NB4 (cell line): ENCODE results near the gene MYORG.

ENCODE experiments used
- DNase-seq: peaks from one replicate; pipeline ENCODE4 v3.0.0; 2010; ENCODE audit warnings: low read depth
- H3K4me3 ChIP-seq: one replicate; pipeline ENCODE4 v1.5.1; 2011; ENCODE audit warnings: mild to moderate bottlenecking, low read depth, low read length, moderate library complexity
- CTCF ChIP-seq: IDR thresholded peaks from one replicate; pipeline ENCODE4 v1.5.1; 2012; ENCODE audit warnings: low read depth, low read length
- MYC ChIP-seq: IDR thresholded peaks from 2 replicates; pipeline ENCODE4 v1.6.1; 2011; ENCODE audit warnings: low read depth, low read length
- POLR2A ChIP-seq: IDR thresholded peaks from 2 replicates; pipeline ENCODE4 v1.6.1; 2011; ENCODE audit warnings: mild to moderate bottlenecking; ENCODE audit not compliant: insufficient read length; ENCODE audit errors: extremely low read depth
- TF ChIP-seq, protein P1 (sequence below): IDR thresholded peaks from 2 replicates; pipeline ENCODE4 v1.6.1; 2011; ENCODE audit warnings: low read depth, low read length

The MYORG gene

GRCh38 chr9:34373749-34374148, 2.9 kb downstream of the MYORG start:
- no peak for DNase-seq
- no peak overlapping the region for H3K4me3 ChIP-seq
- TF ChIP-seq, protein P1, sequence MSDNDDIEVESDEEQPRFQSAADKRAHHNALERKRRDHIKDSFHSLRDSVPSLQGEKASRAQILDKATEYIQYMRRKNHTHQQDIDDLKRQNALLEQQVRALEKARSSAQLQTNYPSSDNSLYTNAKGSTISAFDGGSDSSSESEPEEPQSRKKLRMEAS, result no peak
- no peak for TF ChIP-seq MYC
- TF ChIP-seq CTCF, result no peak
- no peak for TF ChIP-seq POLR2A

DNA sequence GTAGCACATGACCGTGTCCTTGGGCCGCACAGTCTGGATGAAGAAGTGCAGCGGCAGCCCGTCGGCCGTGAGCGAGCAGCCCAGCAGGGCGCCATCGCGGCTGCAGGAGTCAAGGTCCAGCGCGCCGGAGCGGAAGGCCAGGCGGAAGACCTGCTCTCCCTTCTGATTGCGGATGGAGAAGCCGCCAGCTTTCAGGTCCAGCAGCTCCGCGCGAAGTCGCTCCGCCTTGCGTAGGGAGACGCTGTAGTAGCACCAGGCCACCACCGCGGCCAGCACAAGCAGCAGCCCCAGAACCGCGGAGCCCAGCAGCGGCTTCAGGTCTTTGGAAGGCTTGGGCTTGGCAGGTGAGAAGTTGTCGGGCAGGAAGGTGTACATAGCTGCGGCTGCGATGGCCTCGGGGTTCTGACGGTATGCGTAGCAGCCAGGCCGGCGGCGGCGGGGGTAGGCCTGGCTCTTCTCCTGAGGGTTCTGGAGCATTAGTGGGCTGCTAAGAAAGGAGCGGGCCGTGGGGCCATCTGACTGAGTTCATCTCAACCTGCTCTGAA, 4.2 kb downstream of the MYORG start:
- no peak for DNase-seq
- no peak overlapping the region for H3K4me3 ChIP-seq
- TF ChIP-seq MYC (no peak), CTCF (no peak), POLR2A (no peak)
- TF ChIP-seq, protein P1, result no peak

DNA sequence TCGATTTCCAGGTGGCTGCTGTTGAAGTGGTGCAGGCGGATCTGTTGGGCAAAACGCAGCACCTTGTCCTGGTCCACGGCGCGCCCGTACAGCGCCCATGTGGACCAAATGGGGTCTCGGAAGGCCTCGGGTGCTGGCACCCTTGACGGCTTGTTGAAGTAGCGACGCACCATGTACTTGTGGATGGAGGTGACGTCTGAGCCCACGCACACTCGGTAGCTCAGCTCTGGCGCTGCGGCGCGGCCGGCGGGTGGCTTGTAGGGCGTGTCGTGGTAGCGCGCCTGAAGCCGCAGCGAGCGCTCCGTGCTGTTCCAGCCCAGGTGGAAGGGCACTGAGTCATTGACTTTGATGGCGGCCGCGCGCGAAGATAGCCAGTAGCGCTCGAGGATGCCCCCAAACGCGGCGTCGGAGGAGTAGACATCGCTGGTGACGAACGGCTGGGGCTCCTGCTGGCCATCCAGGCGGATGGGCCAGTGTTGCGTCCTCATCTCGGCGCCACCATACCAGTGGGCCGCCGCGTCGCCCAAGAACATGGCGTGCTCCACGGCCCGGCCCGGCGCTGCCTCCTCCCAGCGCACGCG, 4.7 kb downstream of the MYORG start:
- DNase-seq, result no peak
- no peak overlapping the region for H3K4me3 ChIP-seq
- no peak for TF ChIP-seq POLR2A
- no peak for TF ChIP-seq MYC
- TF ChIP-seq CTCF, result no peak
- TF ChIP-seq, protein P1, result no peak

GRCh38 chr9:34370970-34371880, 5.5 kb downstream of the MYORG start:
- DNase-seq, result no peak
- H3K4me3 ChIP-seq, result no peak overlapping the region
- TF ChIP-seq MYC (no peak), CTCF (no peak), POLR2A (no peak)
- TF ChIP-seq, protein P1, result no peak

DNA sequence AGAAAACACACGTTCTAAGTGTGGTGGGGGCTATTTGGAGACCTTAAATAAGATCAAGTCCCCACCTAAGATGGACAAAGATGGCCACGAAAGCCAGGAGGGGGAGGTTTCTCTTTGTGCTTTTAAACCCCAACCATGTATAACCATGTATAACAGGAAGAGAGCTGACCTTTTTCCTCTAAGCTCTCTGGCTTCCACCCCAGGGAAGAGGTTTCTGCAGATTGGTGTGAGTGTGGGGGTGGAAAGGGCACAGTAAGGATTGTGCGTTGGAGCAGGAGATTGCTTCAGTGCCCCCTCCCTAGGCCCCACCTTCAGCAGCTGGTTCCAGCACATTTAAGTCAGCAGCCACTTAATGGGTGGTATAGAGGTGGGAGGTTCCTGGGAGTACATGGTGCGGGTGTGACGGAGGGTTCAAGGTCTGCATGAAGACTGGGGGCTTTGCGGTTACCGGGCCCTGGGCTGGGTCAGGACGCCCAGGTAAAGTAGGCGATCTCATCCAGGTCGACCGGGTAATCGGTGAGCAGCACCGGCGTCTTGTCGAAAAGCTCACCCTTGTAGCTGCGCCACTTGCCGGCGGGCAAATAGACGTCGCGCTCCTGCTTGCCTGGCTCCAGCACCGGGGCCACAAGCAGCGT, 6.2 kb downstream of the MYORG start:
- TF ChIP-seq, protein P1, result no peak
- TF ChIP-seq CTCF, result no peak
- TF ChIP-seq MYC, result no peak
- no peak for TF ChIP-seq POLR2A
- no peak overlapping the region for H3K4me3 ChIP-seq
- DNase-seq, result no peak
